ENCODE measurements around the gene SLC10A2.

SLC10A2 gene

DNA sequence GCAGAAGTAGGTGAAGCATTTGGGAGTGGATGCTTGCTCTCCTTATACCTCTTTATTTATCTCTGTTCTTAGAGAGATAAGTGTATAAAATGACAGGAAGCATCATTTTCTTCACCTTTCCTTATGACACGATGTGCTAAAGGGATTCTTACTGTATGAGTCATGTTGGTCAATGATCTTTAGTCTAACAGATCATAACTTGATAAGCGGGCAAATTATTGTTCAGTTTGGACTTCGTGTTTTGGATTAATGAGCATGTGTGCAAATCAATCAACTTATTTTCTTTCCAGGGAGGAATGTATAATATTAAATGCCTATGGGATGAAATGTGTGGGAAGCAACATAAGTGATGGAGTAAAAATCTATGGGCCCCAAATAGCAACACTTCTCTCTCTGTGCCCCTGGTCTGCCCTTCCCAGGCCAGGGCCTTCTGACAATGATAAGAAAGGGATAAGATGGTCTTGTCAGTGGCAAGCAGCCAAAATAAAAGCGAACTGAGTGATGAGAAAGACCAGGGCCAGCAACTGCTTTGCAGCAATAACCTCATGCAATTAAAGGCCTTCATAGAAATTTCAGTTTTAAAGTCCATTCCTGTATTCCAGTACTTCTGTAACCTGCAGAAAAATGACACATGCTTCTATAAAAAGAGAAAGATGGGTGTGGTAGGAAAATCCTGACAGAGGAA lies 61.4 kb downstream of the SLC10A2 start:
- TF ChIP-seq FOXP2 (optimal IDR thresholded peaks at IDR 0.05; ENCODE audit: borderline replicate concordance, extremely low read depth, extremely low read length, insufficient read depth) (no peak), POLR2AphosphoS5 (IDR thresholded peaks at IDR 0.05; ENCODE audit: low read depth, low read length) (no peak), SIN3A (IDR thresholded peaks at IDR 0.05; ENCODE audit: borderline replicate concordance, insufficient read depth, low read length) (no peak), TAF1 (IDR thresholded peaks at IDR 0.05; ENCODE audit: borderline replicate concordance, insufficient read depth, low read length) (no peak)

DNA sequence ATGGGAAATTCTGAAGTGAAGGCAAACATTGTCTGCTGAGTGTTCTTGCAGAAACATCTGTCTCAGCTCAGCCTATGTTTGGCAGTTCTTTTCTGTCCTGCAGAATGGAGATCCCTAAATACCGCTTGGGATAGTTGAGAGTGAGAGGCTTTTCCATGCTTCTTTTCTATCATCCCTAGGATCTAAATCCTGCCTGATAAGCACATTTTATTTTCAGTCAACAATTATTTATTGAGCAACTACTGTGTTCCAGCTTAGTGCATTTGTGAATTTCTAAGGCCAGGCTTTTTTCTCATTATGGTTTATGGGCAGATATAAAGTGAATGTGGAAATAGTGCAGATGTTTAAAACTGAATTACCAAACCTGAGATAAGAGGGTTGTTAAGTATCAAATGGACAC lies 62.6 kb downstream of the SLC10A2 start:
- TF ChIP-seq FOXP2 (optimal IDR thresholded peaks at IDR 0.05; ENCODE audit: borderline replicate concordance, extremely low read depth, extremely low read length, insufficient read depth) (no peak), REST (IDR thresholded peaks at IDR 0.05; ENCODE audit: insufficient read depth in 1 of 2, low read depth in 2 of 2, low read length in 2 of 2) (no peak), POLR2AphosphoS5 (IDR thresholded peaks at IDR 0.05; ENCODE audit: low read depth, low read length) (no peak), SIN3A (IDR thresholded peaks at IDR 0.05; ENCODE audit: borderline replicate concordance, insufficient read depth, low read length) (no peak), TAF1 (IDR thresholded peaks at IDR 0.05; ENCODE audit: borderline replicate concordance, insufficient read depth, low read length) (no peak)

DNA sequence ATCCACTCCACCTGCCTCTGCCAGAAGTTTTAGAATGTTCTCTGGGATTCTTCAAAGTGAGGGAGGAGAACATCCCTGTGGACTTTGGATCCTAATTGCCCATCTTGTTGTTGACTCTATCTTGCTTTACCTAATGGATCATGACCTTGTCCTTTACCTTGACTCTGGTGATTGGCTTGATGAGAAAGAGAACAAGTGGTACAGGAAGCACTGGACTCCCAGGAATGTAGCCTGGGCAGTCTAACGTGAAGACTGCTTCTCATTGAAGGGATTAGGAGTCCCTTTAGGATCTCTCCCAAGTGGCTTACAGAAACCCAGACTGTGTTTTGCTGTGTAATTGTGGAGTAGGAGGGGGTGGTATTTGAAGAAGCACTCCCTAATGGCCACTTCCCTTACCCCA lies 63.9 kb downstream of the SLC10A2 start:
- TF ChIP-seq REST (IDR thresholded peaks at IDR 0.05; ENCODE audit: insufficient read depth in 1 of 2, low read depth in 2 of 2, low read length in 2 of 2), result no peak
- TF ChIP-seq SIN3A (IDR thresholded peaks at IDR 0.05; ENCODE audit: borderline replicate concordance, insufficient read depth, low read length), result no peak
- TF ChIP-seq POLR2AphosphoS5 (IDR thresholded peaks at IDR 0.05; ENCODE audit: low read depth, low read length), result no peak
- TF ChIP-seq FOXP2 (optimal IDR thresholded peaks at IDR 0.05; ENCODE audit: borderline replicate concordance, extremely low read depth, extremely low read length, insufficient read depth), result no peak
- no peak for TF ChIP-seq TAF1 (IDR thresholded peaks at IDR 0.05; ENCODE audit: borderline replicate concordance, insufficient read depth, low read length)

DNA sequence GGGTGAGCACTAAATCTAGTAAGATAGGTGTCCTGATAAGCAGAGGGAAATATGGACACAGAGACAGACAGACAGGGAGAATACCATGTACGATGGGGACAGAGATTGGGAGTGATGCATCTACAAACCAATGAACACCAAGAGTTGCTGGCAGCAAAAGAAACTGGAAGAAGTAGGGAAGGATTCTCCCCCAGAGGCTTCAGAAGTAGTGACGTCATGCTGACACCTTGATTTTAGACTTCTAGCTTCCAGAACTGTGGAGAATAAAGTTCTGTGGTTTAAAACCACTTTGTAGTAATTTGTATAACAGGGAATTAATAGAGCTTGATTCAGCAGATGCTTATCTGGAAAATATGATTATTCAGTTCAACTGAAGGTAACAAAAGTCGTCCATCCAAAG lies 66.1 kb downstream of the SLC10A2 start:
- no peak for TF ChIP-seq POLR2AphosphoS5 (IDR thresholded peaks at IDR 0.05; ENCODE audit: low read depth, low read length)
- no peak for TF ChIP-seq TAF1 (IDR thresholded peaks at IDR 0.05; ENCODE audit: borderline replicate concordance, insufficient read depth, low read length)
- no peak for TF ChIP-seq REST (IDR thresholded peaks at IDR 0.05; ENCODE audit: insufficient read depth in 1 of 2, low read depth in 2 of 2, low read length in 2 of 2)
- TF ChIP-seq SIN3A (IDR thresholded peaks at IDR 0.05; ENCODE audit: borderline replicate concordance, insufficient read depth, low read length), result no peak
- no peak for TF ChIP-seq FOXP2 (optimal IDR thresholded peaks at IDR 0.05; ENCODE audit: borderline replicate concordance, extremely low read depth, extremely low read length, insufficient read depth)

- TF ChIP-seq SIN3A (IDR thresholded peaks at IDR 0.05; ENCODE audit: borderline replicate concordance, insufficient read depth, low read length) (no peak), REST (IDR thresholded peaks at IDR 0.05; ENCODE audit: insufficient read depth in 1 of 2, low read depth in 2 of 2, low read length in 2 of 2) (no peak), TAF1 (IDR thresholded peaks at IDR 0.05; ENCODE audit: borderline replicate concordance, insufficient read depth, low read length) (no peak), POLR2AphosphoS5 (IDR thresholded peaks at IDR 0.05; ENCODE audit: low read depth, low read length) (no peak), FOXP2 (optimal IDR thresholded peaks at IDR 0.05; ENCODE audit: borderline replicate concordance, extremely low read depth, extremely low read length, insufficient read depth) (no peak)
Observed at GRCh38 chr13:102999499-102999898, 66.7 kb downstream of the SLC10A2 start.

Data from PFSK-1 (cell line).